ENCODE results near the gene PLB1. TPM values are rescaled to one million over a fixed set of nuclear protein-coding genes. Genes with fewer than 3 reads are reported as not detected.

The PLB1 gene
- total RNA-seq, 4 donors from 2014 or later = 1.5 to 16.5 (median 4.6) TPM

DNA sequence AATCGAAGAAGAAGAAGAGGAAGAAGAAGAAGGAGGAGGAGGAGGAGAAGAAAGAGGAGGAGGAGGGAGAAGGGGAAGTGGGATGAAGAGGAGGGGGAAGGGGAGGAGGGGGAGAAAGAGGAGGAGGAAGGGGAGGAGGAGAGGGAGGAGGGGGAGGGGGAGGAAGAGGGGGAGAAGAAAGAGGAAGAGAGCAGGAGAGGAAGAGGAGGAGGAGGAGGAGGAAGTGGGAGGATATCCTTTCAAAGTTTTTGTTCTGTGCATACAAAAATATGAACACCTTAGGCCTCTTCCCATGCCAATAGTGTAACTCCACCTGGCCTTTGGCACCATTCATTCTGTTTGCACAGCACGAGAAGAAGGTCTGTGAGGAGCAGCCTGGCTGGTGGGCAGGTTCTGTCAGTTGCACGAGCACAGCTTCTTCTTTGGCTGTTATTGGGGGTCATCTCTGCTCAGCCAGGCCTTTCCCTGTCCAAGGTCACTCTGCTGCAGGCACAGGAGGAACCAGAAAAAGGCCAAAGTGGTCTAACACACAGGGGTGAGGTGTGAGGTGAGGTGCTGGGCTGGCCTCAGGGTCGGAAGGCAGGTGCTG, 25.8 kb upstream of the PLB1 start:
- TF ChIP-seq CTCF (IDR thresholded peaks at IDR 0.05; ENCODE audit: low read depth) = no peak

DNA sequence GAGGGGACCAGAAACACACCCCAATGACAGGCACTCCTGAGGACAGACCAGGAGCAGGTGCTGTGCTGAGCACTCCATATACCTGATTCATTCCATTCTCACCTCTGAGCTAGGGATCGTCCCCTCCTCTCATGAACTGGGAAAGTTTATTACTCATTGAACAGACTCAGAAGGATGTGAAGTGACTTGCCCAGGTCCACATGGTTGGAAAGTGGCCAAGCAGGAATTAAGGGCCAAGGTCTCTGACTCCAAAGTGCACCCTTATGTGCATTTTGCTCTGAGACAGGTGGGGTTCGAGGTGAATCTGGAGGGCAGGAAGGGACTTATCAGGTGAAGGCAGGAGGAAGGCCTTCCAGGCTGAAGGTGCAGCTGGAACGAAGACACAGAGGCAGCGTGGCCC, 25.1 kb upstream of the PLB1 start:
- no peak for TF ChIP-seq CTCF (IDR thresholded peaks at IDR 0.05; ENCODE audit: low read depth)

DNA sequence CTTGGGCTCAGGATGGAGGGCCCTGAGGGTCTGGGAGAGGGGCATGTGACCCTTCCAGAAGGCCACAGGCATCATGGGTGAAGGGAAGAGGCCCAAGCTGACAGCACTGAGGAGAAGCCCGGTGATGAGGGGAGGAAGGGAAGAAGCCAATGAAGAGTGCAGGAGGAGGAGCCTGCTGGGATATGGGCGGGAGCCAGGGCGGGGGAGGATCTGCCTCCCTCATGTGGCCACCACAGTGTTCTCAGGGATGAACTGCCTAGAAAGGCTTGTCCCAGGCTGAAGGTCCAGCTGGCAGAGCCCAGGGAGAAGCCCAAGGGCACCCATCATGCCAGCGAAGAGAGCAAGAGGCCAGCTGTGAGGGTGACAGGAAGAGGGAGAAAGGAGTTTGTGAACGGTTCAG, 24.6 kb upstream of the PLB1 start:
- no peak for TF ChIP-seq CTCF (IDR thresholded peaks at IDR 0.05; ENCODE audit: low read depth)

DNA sequence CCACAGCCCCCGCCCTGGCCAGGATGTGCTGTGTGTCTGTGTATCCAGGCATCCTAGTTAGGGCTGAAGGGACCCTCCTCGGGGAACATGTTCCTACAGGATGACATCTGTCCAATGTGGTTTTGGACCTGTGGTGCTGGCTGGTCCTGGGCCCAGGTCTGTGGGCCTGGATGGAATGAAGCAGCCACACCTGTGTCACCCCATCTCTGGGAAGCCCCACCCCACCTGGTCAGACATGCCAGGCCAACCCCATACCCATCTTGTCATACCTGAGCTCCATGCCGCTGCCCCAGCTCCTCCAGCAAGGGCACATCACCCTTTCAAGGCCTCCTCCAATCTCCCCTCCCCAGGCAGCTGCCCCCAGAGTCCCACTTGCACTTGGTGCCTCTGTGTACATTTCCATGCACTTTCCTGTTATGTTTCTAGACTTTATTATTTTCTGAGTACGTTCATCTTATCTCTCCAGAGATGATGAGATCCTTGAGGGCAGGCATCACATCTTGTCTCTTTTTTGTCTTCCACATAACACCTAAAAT, 24.1 kb upstream of the PLB1 start:
- no peak for TF ChIP-seq CTCF (IDR thresholded peaks at IDR 0.05; ENCODE audit: low read depth)

GRCh38 chr2:28475088-28475595, 20.7 kb upstream of the PLB1 start:
- TF ChIP-seq CTCF (IDR thresholded peaks at IDR 0.05; ENCODE audit: low read depth) = no peak

DNA sequence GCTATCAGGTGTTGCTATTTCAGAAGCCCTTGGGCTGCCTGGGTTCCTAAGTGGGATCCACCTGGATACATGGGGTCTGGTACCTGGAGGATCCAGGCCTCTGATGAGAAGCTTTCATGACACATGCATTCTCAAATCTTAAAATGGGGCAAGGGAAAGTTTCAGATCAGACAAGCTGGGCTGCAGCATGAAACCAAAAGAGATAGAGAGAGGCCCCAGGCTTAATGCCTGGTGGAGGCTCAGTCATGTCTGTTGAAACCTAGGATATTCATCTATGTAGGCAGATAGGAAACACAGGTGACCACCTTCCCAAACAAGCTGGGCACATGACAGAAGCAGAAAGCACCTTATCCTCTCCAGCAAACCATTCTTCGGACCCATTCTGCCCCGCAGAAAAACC, 18.8 kb upstream of the PLB1 start:
- no peak for TF ChIP-seq CTCF (IDR thresholded peaks at IDR 0.05; ENCODE audit: low read depth)

GRCh38 chr2:28477645-28478044, 18.2 kb upstream of the PLB1 start:
- TF ChIP-seq CTCF (IDR thresholded peaks at IDR 0.05; ENCODE audit: low read depth) = no peak

Data from subcutaneous adipose tissue (tissue), 4 donors.